Nephron progenitor cell (in vitro differentiated cells): ENCODE results near the gene CAPZA1.

Experiments
- DNase-seq: peaks from one replicate; pipeline ENCODE4 v3.0.0; 2021
- H3K27ac Mint-ChIP-seq: 2 replicates; pipeline ENCODE4 v1.8.0; 2021; ENCODE audit warnings: mild to moderate bottlenecking, moderate library complexity, mixed read lengths
- H3K27me3 Mint-ChIP-seq: 2 replicates; pipeline ENCODE4 v1.8.0; 2021; ENCODE audit warnings: mild to moderate bottlenecking, low read depth, mixed read lengths; ENCODE audit not compliant: poor library complexity
- H3K36me3 Mint-ChIP-seq: 2 replicates; pipeline ENCODE4 v1.8.0; 2021; ENCODE audit warnings: low read depth, mixed read lengths
- H3K4me1 Mint-ChIP-seq: 2 replicates; pipeline ENCODE4 v1.8.0; 2021; ENCODE audit warnings: mixed read lengths
- H3K4me3 Mint-ChIP-seq: 2 replicates; pipeline ENCODE4 v1.8.0; 2021; ENCODE audit warnings: mild to moderate bottlenecking, moderate library complexity, mixed read lengths
- H3K9me3 Mint-ChIP-seq: 2 replicates; pipeline ENCODE4 v1.8.0; 2021; ENCODE audit warnings: mild to moderate bottlenecking, moderate library complexity, mixed read lengths
- CTCF ChIP-seq: fragments of 200-600 bp; sonication (generic); IDR thresholded peaks from 2 replicates; pipeline ENCODE4 v1.5.0; 2021; ENCODE audit warnings: antibody characterized with exemption

Gene CAPZA1

GRCh38 chr1:112625696-112626095, 6.1 kb downstream of the CAPZA1 start:
- no peak for DNase-seq
- no peak overlapping the region for H3K4me3 Mint-ChIP-seq
- peaks cover 16% of the 10 kb centered on the region for H3K4me1 Mint-ChIP-seq
- peaks cover 30% of the 10 kb centered on the region for H3K36me3 Mint-ChIP-seq
- H3K27ac Mint-ChIP-seq: peak overlapping the region; percentile 78
- H3K9me3 Mint-ChIP-seq: no peaks in the 10 kb centered on the region
- H3K27me3 Mint-ChIP-seq: no peaks in the 10 kb centered on the region
- no peak for TF ChIP-seq CTCF

- Mint-ChIP-seq H3K4me1 (peaks cover 11% of the 10 kb centered on the region), H3K4me3 (no peak overlapping the region), H3K9me3 (no peaks in the 10 kb centered on the region), H3K27ac (no peak overlapping the region), H3K36me3 (peaks cover 35% of the 10 kb centered on the region), H3K27me3 (no peaks in the 10 kb centered on the region)
- DNase-seq: no peak
- no peak for TF ChIP-seq CTCF
Measured at GRCh38 chr1:112626193-112626592, 6.6 kb downstream of the CAPZA1 start.

GRCh38 chr1:112626887-112627286, 7.3 kb downstream of the CAPZA1 start:
- H3K4me1 Mint-ChIP-seq: peaks cover 9% of the 10 kb centered on the region
- peaks cover 41% of the 10 kb centered on the region for H3K36me3 Mint-ChIP-seq
- no peak for DNase-seq
- no peak overlapping the region for H3K27ac Mint-ChIP-seq
- no peak overlapping the region for H3K4me3 Mint-ChIP-seq
- TF ChIP-seq CTCF: no peak
- no peaks in the 10 kb centered on the region for H3K27me3 Mint-ChIP-seq
- H3K9me3 Mint-ChIP-seq: no peaks in the 10 kb centered on the region

GRCh38 chr1:112628516-112628915, 8.9 kb downstream of the CAPZA1 start:
- peaks cover 57% of the 10 kb centered on the region for H3K36me3 Mint-ChIP-seq

GRCh38 chr1:112629256-112629655, 9.6 kb downstream of the CAPZA1 start:
- Mint-ChIP-seq H3K27me3 (no peaks in the 10 kb centered on the region), H3K4me3 (no peak overlapping the region), H3K36me3 (peaks cover 63% of the 10 kb centered on the region), H3K9me3 (no peaks in the 10 kb centered on the region), H3K4me1 (no peaks in the 10 kb centered on the region), H3K27ac (peak overlapping the region; percentile 8)
- no peak for DNase-seq
- no peak for TF ChIP-seq CTCF

More at GRCh38 chr1:112628516-112628915, 8.9 kb downstream of the CAPZA1 start:
- DNase-seq: no peak
- no peaks in the 10 kb centered on the region for H3K9me3 Mint-ChIP-seq
- no peak overlapping the region for H3K27ac Mint-ChIP-seq
- H3K27me3 Mint-ChIP-seq: no peaks in the 10 kb centered on the region
- no peak overlapping the region for H3K4me3 Mint-ChIP-seq
- TF ChIP-seq CTCF: no peak
- H3K4me1 Mint-ChIP-seq: no peaks in the 10 kb centered on the region

GRCh38 chr1:112633628-112634027, 14.0 kb downstream of the CAPZA1 start:
- Mint-ChIP-seq H3K27ac (no peak overlapping the region), H3K4me3 (no peak overlapping the region), H3K36me3 (peaks cover 57% of the 10 kb centered on the region), H3K9me3 (peaks cover 5% of the 10 kb centered on the region), H3K27me3 (no peaks in the 10 kb centered on the region), H3K4me1 (no peaks in the 10 kb centered on the region)
- no peak for DNase-seq
- TF ChIP-seq CTCF: no peak
